ENCODE data around the gene NR2C2. TPM values are rescaled to one million over a fixed set of nuclear protein-coding genes. Genes with fewer than 3 reads are reported as not detected.

The NR2C2 gene
- total RNA-seq, 1 donor from 2014 or later, result 74.1 TPM

GRCh38 chr3:14946739-14947099, 664 bp upstream of the NR2C2 start:
- Mint-ChIP-seq H3K36me3 (peaks cover 11% of the 10 kb centered on the region), H3K27me3 (ENCODE audit: low read depth) (no peaks in the 10 kb centered on the region), H3K27ac (peak overlapping the region; percentile 97), H3K4me3 (peak overlapping the region; percentile 89), H3K9me3 (no peaks in the 10 kb centered on the region), H3K4me1 (peaks cover 41% of the 10 kb centered on the region)
- no peak for DNase-seq (ENCODE audit: low spot score in 2 of 2, unreplicated experiment in 2 of 2)
- no peak for TF ChIP-seq CTCF (IDR thresholded peaks at IDR 0.05; ENCODE audit: unreplicated experiment)

GRCh38 chr3:14947886-14948608, 664 bp downstream of the NR2C2 start:
- Mint-ChIP-seq H3K27me3 (ENCODE audit: low read depth) (no peaks in the 10 kb centered on the region), H3K27ac (peak overlapping the region; percentile 100), H3K36me3 (peaks cover 16% of the 10 kb centered on the region), H3K9me3 (no peaks in the 10 kb centered on the region), H3K4me3 (peak overlapping the region; percentile 99), H3K4me1 (peaks cover 42% of the 10 kb centered on the region)
- peak; percentile 96 to 98 for DNase-seq (ENCODE audit: low spot score in 2 of 2, unreplicated experiment in 2 of 2)
- no peak for TF ChIP-seq CTCF (IDR thresholded peaks at IDR 0.05; ENCODE audit: unreplicated experiment)

GRCh38 chr3:14948609-14949038, 1.2 kb downstream of the NR2C2 start:
- H3K9me3 Mint-ChIP-seq, result no peaks in the 10 kb centered on the region
- no peak for DNase-seq (ENCODE audit: low spot score in 2 of 2, unreplicated experiment in 2 of 2)
- H3K36me3 Mint-ChIP-seq, result peaks cover 14% of the 10 kb centered on the region
- no peak for TF ChIP-seq CTCF (IDR thresholded peaks at IDR 0.05; ENCODE audit: unreplicated experiment)
- H3K27ac Mint-ChIP-seq, result peak overlapping the region; percentile 100
- H3K27me3 Mint-ChIP-seq (ENCODE audit: low read depth), result no peaks in the 10 kb centered on the region
- peak overlapping the region; percentile 99 for H3K4me3 Mint-ChIP-seq
- peaks cover 41% of the 10 kb centered on the region for H3K4me1 Mint-ChIP-seq

DNA sequence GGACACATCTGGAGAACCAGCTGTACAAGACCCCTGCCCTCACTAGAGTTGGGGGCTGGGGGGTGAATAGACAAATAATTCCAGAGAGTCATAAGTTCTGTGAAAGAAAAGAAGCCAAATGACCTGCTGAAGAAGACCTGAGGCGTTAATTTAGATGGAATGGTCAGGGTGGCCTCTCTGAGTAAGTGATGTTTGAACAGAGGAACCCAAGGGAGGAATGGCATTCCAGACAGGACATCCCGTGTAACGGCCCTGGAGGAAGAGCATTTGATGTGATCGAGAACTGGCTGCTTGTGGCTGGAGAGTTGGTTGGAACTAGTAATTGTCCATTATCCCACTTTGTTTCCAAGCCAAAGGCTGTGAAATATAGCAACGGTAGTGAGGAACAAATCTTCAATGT, 1.7 kb downstream of the NR2C2 start:
- no peak for DNase-seq (ENCODE audit: low spot score in 2 of 2, unreplicated experiment in 2 of 2)
- Mint-ChIP-seq H3K4me3 (peak overlapping the region; percentile 99), H3K36me3 (peaks cover 15% of the 10 kb centered on the region), H3K27ac (peak overlapping the region; percentile 100), H3K9me3 (no peaks in the 10 kb centered on the region), H3K4me1 (peaks cover 38% of the 10 kb centered on the region), H3K27me3 (ENCODE audit: low read depth) (no peaks in the 10 kb centered on the region)
- TF ChIP-seq CTCF (IDR thresholded peaks at IDR 0.05; ENCODE audit: unreplicated experiment), result no peak

DNA sequence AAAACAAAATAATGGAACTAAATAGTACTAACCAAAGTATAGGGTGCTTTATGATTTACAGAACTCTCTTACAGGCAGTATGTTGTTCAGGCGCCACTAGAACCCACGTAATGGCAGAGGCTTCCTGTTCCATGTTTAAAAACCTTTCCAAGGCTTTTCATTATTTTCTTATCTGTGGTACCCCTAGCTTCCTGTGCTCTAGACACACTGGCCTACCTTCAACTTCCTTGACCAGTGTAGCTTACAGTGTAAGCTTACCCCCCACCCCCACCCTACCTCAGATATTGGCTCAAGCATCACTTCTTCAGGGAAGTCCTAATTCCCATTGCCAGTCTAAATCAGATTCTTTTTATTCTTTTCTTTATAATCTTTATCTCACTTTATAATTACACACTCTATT, 2.9 kb downstream of the NR2C2 start:
- TF ChIP-seq CTCF (IDR thresholded peaks at IDR 0.05; ENCODE audit: unreplicated experiment), result no peak
- H3K36me3 Mint-ChIP-seq, result peaks cover 11% of the 10 kb centered on the region
- no peaks in the 10 kb centered on the region for H3K9me3 Mint-ChIP-seq
- no peak overlapping the region for H3K4me3 Mint-ChIP-seq
- H3K27me3 Mint-ChIP-seq (ENCODE audit: low read depth), result no peaks in the 10 kb centered on the region
- no peak for DNase-seq (ENCODE audit: low spot score in 2 of 2, unreplicated experiment in 2 of 2)
- peak overlapping the region; percentile 49 for H3K27ac Mint-ChIP-seq
- H3K4me1 Mint-ChIP-seq, result peaks cover 37% of the 10 kb centered on the region
